ENCODE data around the gene TPST2.

The TPST2 gene

GRCh38 chr22:26479043-26479791 lies 110.7 kb downstream of the TPST2 start:
- Histone ChIP-seq H3K4me1 (peaks cover 47% of the 10 kb centered on the region), H3K36me3 (replicated peaks) (peaks cover 36% of the 10 kb centered on the region)
- DNase-seq (ENCODE audit: low spot score in 2 of 2): no peak

GRCh38 chr22:26477341-26477731 lies 112.6 kb downstream of the TPST2 start:
- in situ Hi-C loops (cut with MboI; ENCODE audit: low sequenced_read_pairs): no loop called here
- Histone ChIP-seq H3K9me3 (no peaks in the 10 kb centered on the region; the same call in 1 of the 2 replicates), H3K4me1 (peaks cover 47% of the 10 kb centered on the region), H3K4me3 (no peak overlapping the region), H3K36me3 (replicated peaks) (peaks cover 40% of the 10 kb centered on the region), H3K27me3 (ENCODE audit: low read depth) (no peaks in the 10 kb centered on the region)
- DNase-seq (ENCODE audit: low spot score in 2 of 2): no peak

More at GRCh38 chr22:26479043-26479791, 110.7 kb downstream of the TPST2 start:
- no peaks in the 10 kb centered on the region for H3K27me3 ChIP-seq (ENCODE audit: low read depth)
- H3K9me3 ChIP-seq: no peaks in the 10 kb centered on the region; the same call in 1 of the 2 replicates
- H3K4me3 ChIP-seq: peak overlapping the region; percentile 22
- in situ Hi-C loops (cut with MboI; ENCODE audit: low sequenced_read_pairs): no loop called here

- no peak for DNase-seq (ENCODE audit: low spot score in 2 of 2)
- H3K36me3 ChIP-seq (replicated peaks): peaks cover 45% of the 10 kb centered on the region
- peaks cover 41% of the 10 kb centered on the region for H3K4me1 ChIP-seq
- H3K9me3 ChIP-seq: no peaks in the 10 kb centered on the region; the same call in 1 of the 2 replicates
- in situ Hi-C loops (cut with MboI; ENCODE audit: low sequenced_read_pairs): no loop called here
- H3K4me3 ChIP-seq: no peak overlapping the region
- H3K27me3 ChIP-seq (ENCODE audit: low read depth): no peaks in the 10 kb centered on the region
These were observed 113.1 kb downstream of the TPST2 start for GRCh38 chr22:26476705-26477340.

GRCh38 chr22:26474682-26475081 lies 115.2 kb downstream of the TPST2 start:
- Histone ChIP-seq H3K9me3 (no peaks in the 10 kb centered on the region; the same call in 1 of the 2 replicates), H3K27me3 (ENCODE audit: low read depth) (no peaks in the 10 kb centered on the region), H3K4me1 (peaks cover 21% of the 10 kb centered on the region), H3K4me3 (no peak overlapping the region), H3K36me3 (replicated peaks) (peaks cover 57% of the 10 kb centered on the region)
- DNase-seq (ENCODE audit: low spot score in 2 of 2): no peak
- in situ Hi-C loops (cut with MboI; ENCODE audit: low sequenced_read_pairs): no loop called here

Data from HAP-1 (cell line).